OCI-LY3 (cell line): Measurements from ENCODE around the gene NFIA.

Experiments used
- CTCF ChIP-seq: fragments of 200-600, 300-600 bp; sonication (generic); IDR thresholded peaks from 2 replicates; pipeline ENCODE4 v1.5.1; 2014; ENCODE audit warnings: antibody characterized with exemption, low read length, low read depth
- EZH2phosphoT487 ChIP-seq: fragments of 200-600 bp; shearing (Covaris generic); IDR thresholded peaks from 2 replicates; pipeline ENCODE4 v1.6.1; 2018; ENCODE audit warnings: antibody characterized with exemption, mixed run types, low read depth

GRCh38 chr1:61344696-61345095 is 262.3 kb downstream of the NFIA start:
- TF ChIP-seq CTCF (no peak), EZH2phosphoT487 (no peak)
